Liver (tissue), 9 donors: Measurements from ENCODE around the gene ELMO2. TPM values are rescaled to one million over a fixed set of nuclear protein-coding genes. Genes with fewer than 3 reads are reported as not detected.

ENCODE experiments used
- DNase-seq: peaks from one replicate; pipeline ENCODE4 v3.0.0-alpha.2; 2017; ENCODE audit warnings: low spot score
- H3K27ac ChIP-seq, 2 donors: one replicate each; pipeline ENCODE4 v1.7.0; 2013; ENCODE audit warnings: inconsistent platforms in 2 of 2, low read length in 2 of 2, control low read depth in 1 of 2, low read depth in 1 of 2, mild to moderate bottlenecking in 1 of 2
- H3K27me3 ChIP-seq, 4 donors: one replicate each; pipeline versions ENCODE4 v1.6.1 to v1.7.0; 2013; ENCODE audit warnings: low read length in 3 of 4, inconsistent platforms in 1 of 4, mild to moderate bottlenecking in 1 of 4, moderate library complexity in 1 of 4; ENCODE audit not compliant: control insufficient read depth in 4 of 4, insufficient read depth in 4 of 4
- H3K36me3 ChIP-seq, 4 donors: one replicate each; pipeline versions ENCODE4 v1.6.1 to v1.7.0; 2013; ENCODE audit warnings: low read length in 3 of 4, mild to moderate bottlenecking in 3 of 4, low read depth in 1 of 4, moderate library complexity in 1 of 4; ENCODE audit not compliant: control insufficient read depth in 4 of 4, insufficient read depth in 3 of 4
- H3K4me1 ChIP-seq, 4 donors: one replicate each; pipeline versions ENCODE4 v1.6.1 to v1.7.0; 2013; ENCODE audit warnings: low read length in 3 of 4, mild to moderate bottlenecking in 3 of 4, moderate library complexity in 1 of 4; ENCODE audit not compliant: control insufficient read depth in 4 of 4, insufficient read depth in 4 of 4
- H3K4me3 ChIP-seq, 3 donors: one replicate each; pipeline versions ENCODE4 v1.6.1 to v1.7.0; 2013; ENCODE audit warnings: low read length in 3 of 3, control low read depth in 1 of 3, low read depth in 1 of 3, mild to moderate bottlenecking in 1 of 3
- H3K9ac ChIP-seq, 2 donors: one replicate each; pipeline ENCODE4 v1.7.0; 2013; ENCODE audit warnings: low read length in 2 of 2, mild to moderate bottlenecking in 2 of 2, moderate library complexity in 2 of 2, control low read depth in 1 of 2, low read depth in 1 of 2
- H3K9me3 ChIP-seq, 4 donors: one replicate each; pipeline versions ENCODE4 v1.6.1 to v1.7.0; 2013; ENCODE audit warnings: low read length in 3 of 4; ENCODE audit not compliant: control insufficient read depth in 4 of 4
- EGR1 ChIP-seq, 2 donors: IDR thresholded peaks; 2 replicates each; pipeline ENCODE4 v1.6.1; 2016 to 2018; ENCODE audit warnings: antibody characterized with exemption in 2 of 2, low read depth in 2 of 2
- FOXA2 ChIP-seq: IDR thresholded peaks from 2 replicates; pipeline ENCODE4 v1.6.1; 2016; ENCODE audit warnings: antibody characterized with exemption
- GABPA ChIP-seq, 2 donors: IDR thresholded peaks in 1 of 2; conservative IDR thresholded peaks in 1 of 2; 2 replicates each; pipeline ENCODE4 v1.6.1; 2016; ENCODE audit warnings: antibody characterized with exemption in 2 of 2, mild to moderate bottlenecking in 1 of 2, moderate library complexity in 1 of 2
- HNF4A ChIP-seq, 2 donors: conservative IDR thresholded peaks; 2 replicates each; pipeline ENCODE4 v1.6.1; 2016; ENCODE audit warnings: antibody characterized with exemption in 2 of 2, mild to moderate bottlenecking in 2 of 2
- HNF4G ChIP-seq: IDR thresholded peaks from 2 replicates; pipeline ENCODE4 v1.6.1; 2016; ENCODE audit warnings: antibody characterized with exemption
- JUND ChIP-seq, 2 donors: IDR thresholded peaks; 2 replicates each; pipeline ENCODE4 v1.6.1; 2016; ENCODE audit warnings: antibody characterized with exemption in 2 of 2
- RAD21 ChIP-seq, 2 donors: IDR thresholded peaks; 2 replicates each; pipeline ENCODE4 v1.6.1; 2016; ENCODE audit warnings: antibody characterized with exemption in 2 of 2, mild to moderate bottlenecking in 2 of 2
- RXRA ChIP-seq, 2 donors: IDR thresholded peaks; 2 replicates each; pipeline ENCODE4 v1.6.1; 2017 to 2018; ENCODE audit warnings: antibody characterized with exemption in 2 of 2, mild to moderate bottlenecking in 1 of 2
- SP1 ChIP-seq: IDR thresholded peaks from 2 replicates; pipeline ENCODE4 v1.6.1; 2018; ENCODE audit warnings: antibody characterized with exemption, mild to moderate bottlenecking
- TAF1 ChIP-seq: conservative IDR thresholded peaks from 2 replicates; pipeline ENCODE4 v1.6.1; 2016; ENCODE audit warnings: antibody characterized with exemption, mild to moderate bottlenecking
- YY1 ChIP-seq: IDR thresholded peaks from 2 replicates; pipeline ENCODE4 v1.6.1; 2016; ENCODE audit warnings: antibody characterized with exemption, mild to moderate bottlenecking
- WGBS: extraction: QIAGEN DNeasy Blood & Tissue Kit; methylation state at CpG from one replicate; pipeline ENCODE4 v1.1.7; 2013; 5-methylcytosine and 5-hydroxymethylcytosine counted together
- polyA plus RNA-seq, 2 donors: library from polyadenylated mRNA; stranded (reverse) in 1 of 2; unstranded in 1 of 2; fragments of 200-250 nt in 1 of 2; fragments of >200 nt in 1 of 2; fragmentation: Nextera tagmentation in 1 of 2; extraction: Ambion mirVana in 1 of 2; gene quantifications; one replicate each; pipeline versions ENCODE4 v1.2.1 to v1.2.3, GENCODE V29; 2013 to 2015
- total RNA-seq, 2 donors: library from RNA; depleted of rRNA; stranded (reverse); fragments of >200 nt; gene quantifications; one replicate each; pipeline ENCODE4 v1.2.3, GENCODE V29; 2014
- TF ChIP-seq, protein P1 (sequence below): IDR thresholded peaks from 2 replicates; pipeline ENCODE4 v1.6.1; 2016; ENCODE audit warnings: antibody characterized with exemption
- TF ChIP-seq, protein P2 (sequence below): IDR thresholded peaks from 2 replicates; pipeline ENCODE4 v1.6.1; 2016; ENCODE audit warnings: antibody characterized with exemption
- TF ChIP-seq, protein P3 (sequence below): IDR thresholded peaks from 2 replicates; pipeline ENCODE4 v1.6.1; 2016; ENCODE audit warnings: antibody characterized with exemption, mild to moderate bottlenecking
- TF ChIP-seq, protein P4 (sequence below): fragments of 150-350 bp; IDR thresholded peaks from 2 replicates; pipeline ENCODE4 v1.5.1; 2017; ENCODE audit warnings: improper control_type of control experiment, low read depth, low read length; ENCODE audit not compliant: missing input control
- donor health status: healthy.
- donor health status: healthy.
- donor health status: healthy.
- donor health status: healthy.
- donor health status: healthy.

ELMO2 gene
- total and polyA plus RNA-seq, 4 donors = 7.9 to 16.0 (median 13.9) TPM

DNA sequence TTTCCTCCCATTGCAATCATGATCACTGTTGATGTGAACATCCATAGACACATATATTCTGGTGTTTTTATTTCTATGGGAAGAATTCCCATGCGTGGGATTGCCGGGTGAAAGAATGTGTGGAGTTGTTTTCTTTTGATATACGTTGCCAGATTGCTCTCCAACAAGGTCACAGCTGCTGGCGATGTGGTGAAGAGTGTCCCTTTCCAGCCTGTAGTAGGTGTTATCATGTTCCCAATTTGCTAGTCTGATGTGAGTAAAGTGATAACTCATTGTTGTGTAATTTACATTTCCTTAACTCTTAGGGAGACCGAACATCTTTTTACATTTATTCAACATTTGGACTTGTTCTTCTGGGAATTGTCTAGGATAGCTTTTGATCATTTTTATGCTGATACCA, 14.5 kb upstream of the ELMO2 start (continued):
- TF ChIP-seq, protein P1, sequence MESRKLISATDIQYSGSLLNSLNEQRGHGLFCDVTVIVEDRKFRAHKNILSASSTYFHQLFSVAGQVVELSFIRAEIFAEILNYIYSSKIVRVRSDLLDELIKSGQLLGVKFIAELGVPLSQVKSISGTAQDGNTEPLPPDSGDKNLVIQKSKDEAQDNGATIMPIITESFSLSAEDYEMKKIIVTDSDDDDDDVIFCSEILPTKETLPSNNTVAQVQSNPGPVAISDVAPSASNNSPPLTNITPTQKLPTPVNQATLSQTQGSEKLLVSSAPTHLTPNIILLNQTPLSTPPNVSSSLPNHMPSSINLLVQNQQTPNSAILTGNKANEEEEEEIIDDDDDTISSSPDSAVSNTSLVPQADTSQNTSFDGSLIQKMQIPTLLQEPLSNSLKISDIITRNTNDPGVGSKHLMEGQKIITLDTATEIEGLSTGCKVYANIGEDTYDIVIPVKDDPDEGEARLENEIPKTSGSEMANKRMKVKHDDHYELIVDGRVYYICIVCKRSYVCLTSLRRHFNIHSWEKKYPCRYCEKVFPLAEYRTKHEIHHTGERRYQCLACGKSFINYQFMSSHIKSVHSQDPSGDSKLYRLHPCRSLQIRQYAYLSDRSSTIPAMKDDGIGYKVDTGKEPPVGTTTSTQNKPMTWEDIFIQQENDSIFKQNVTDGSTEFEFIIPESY = no peak
- no peak for TF ChIP-seq HNF4G
- TF ChIP-seq, protein P2, sequence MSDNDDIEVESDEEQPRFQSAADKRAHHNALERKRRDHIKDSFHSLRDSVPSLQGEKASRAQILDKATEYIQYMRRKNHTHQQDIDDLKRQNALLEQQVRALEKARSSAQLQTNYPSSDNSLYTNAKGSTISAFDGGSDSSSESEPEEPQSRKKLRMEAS = no peak
- no peak for TF ChIP-seq SP1
- TF ChIP-seq RAD21 (IDR thresholded peaks at IDR 0.05) = no peak

DNA sequence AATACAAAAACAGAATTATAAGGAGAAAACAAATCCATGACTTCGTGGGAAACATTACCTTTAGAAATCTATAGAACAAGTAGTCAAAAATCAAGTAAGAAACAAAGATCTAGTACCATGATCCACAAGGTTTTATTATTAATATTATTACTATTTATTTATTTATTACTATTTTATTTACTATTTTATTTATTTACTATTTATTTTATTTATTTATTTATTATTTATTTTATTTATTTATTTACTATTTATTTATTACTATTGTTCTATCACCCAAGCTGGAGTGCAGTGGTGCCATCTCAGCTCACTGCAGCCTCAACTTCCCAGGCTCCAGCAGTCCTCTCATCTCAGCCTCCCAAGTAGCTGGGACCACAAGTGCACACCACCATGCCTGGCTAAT, 13.5 kb upstream of the ELMO2 start:
- Histone ChIP-seq H3K36me3 (no peaks in the 10 kb centered on the region), H3K27ac (no peak overlapping the region), H3K9me3 (no peaks in the 10 kb centered on the region), H3K4me1 (no peaks in the 10 kb centered on the region), H3K9ac (no peak overlapping the region), H3K27me3 (peaks cover 0 to 10% (median 0%) of the 10 kb centered on the region in 4 donors), H3K4me3 (no peak overlapping the region)
- no peak for DNase-seq
- 75% methylated on average over 1 of the region's 1 CpG for WGBS
- TF ChIP-seq GABPA (IDR thresholded peaks at IDR 0.05 in 1 of 2, conservative IDR thresholded peaks at IDR 0.05 in 1 of 2) = no peak
- TF ChIP-seq RXRA (IDR thresholded peaks at IDR 0.05) = no peak
- no peak for TF ChIP-seq TAF1
- no peak for TF ChIP-seq SP1
- TF ChIP-seq FOXA2 = no peak
- TF ChIP-seq YY1 = no peak

DNA sequence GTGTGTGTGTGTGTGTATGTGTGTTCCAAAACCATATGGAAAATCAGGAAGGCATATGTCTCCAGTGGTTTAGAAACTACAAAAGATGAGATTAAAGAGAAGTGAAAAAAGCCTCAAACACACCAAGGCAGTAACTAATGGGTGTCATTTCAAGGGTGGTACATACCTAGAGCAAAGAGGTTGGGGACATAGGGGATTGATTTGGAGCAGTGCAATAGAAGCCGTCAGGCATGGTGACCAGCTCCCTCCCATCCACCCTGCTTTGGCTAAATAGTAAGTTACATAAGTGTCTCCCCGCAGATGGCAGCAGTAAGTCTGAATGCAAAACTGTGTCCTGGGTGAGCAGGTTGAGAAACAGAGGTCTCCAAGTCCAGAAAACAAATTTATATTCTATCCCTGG, 10.4 kb upstream of the ELMO2 start:
- no peak overlapping the region for H3K27ac ChIP-seq
- no peak for TF ChIP-seq YY1
- no peak for TF ChIP-seq RAD21 (IDR thresholded peaks at IDR 0.05)
- no peak for TF ChIP-seq SP1
- TF ChIP-seq RXRA (IDR thresholded peaks at IDR 0.05) = no peak
- no peak for TF ChIP-seq HNF4A (conservative IDR thresholded peaks at IDR 0.05)
- TF ChIP-seq GABPA (IDR thresholded peaks at IDR 0.05 in 1 of 2, conservative IDR thresholded peaks at IDR 0.05 in 1 of 2) = no peak
- no peak for TF ChIP-seq JUND (IDR thresholded peaks at IDR 0.05)
- no peak for TF ChIP-seq FOXA2
- no peak for TF ChIP-seq EGR1 (IDR thresholded peaks at IDR 0.05; ENCODE audit: low read depth in 2 of 2)
- TF ChIP-seq, protein P2 = no peak
- TF ChIP-seq, protein P3, sequence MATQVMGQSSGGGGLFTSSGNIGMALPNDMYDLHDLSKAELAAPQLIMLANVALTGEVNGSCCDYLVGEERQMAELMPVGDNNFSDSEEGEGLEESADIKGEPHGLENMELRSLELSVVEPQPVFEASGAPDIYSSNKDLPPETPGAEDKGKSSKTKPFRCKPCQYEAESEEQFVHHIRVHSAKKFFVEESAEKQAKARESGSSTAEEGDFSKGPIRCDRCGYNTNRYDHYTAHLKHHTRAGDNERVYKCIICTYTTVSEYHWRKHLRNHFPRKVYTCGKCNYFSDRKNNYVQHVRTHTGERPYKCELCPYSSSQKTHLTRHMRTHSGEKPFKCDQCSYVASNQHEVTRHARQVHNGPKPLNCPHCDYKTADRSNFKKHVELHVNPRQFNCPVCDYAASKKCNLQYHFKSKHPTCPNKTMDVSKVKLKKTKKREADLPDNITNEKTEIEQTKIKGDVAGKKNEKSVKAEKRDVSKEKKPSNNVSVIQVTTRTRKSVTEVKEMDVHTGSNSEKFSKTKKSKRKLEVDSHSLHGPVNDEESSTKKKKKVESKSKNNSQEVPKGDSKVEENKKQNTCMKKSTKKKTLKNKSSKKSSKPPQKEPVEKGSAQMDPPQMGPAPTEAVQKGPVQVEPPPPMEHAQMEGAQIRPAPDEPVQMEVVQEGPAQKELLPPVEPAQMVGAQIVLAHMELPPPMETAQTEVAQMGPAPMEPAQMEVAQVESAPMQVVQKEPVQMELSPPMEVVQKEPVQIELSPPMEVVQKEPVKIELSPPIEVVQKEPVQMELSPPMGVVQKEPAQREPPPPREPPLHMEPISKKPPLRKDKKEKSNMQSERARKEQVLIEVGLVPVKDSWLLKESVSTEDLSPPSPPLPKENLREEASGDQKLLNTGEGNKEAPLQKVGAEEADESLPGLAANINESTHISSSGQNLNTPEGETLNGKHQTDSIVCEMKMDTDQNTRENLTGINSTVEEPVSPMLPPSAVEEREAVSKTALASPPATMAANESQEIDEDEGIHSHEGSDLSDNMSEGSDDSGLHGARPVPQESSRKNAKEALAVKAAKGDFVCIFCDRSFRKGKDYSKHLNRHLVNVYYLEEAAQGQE = no peak
- TF ChIP-seq TAF1 = no peak
- TF ChIP-seq, protein P1 = no peak
- TF ChIP-seq, protein P4, sequence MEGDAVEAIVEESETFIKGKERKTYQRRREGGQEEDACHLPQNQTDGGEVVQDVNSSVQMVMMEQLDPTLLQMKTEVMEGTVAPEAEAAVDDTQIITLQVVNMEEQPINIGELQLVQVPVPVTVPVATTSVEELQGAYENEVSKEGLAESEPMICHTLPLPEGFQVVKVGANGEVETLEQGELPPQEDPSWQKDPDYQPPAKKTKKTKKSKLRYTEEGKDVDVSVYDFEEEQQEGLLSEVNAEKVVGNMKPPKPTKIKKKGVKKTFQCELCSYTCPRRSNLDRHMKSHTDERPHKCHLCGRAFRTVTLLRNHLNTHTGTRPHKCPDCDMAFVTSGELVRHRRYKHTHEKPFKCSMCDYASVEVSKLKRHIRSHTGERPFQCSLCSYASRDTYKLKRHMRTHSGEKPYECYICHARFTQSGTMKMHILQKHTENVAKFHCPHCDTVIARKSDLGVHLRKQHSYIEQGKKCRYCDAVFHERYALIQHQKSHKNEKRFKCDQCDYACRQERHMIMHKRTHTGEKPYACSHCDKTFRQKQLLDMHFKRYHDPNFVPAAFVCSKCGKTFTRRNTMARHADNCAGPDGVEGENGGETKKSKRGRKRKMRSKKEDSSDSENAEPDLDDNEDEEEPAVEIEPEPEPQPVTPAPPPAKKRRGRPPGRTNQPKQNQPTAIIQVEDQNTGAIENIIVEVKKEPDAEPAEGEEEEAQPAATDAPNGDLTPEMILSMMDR = no peak
- DNase-seq = no peak
- WGBS = 65% methylated on average over 2 of the region's 2 CpGs
- H3K9me3 ChIP-seq = no peaks in the 10 kb centered on the region
- H3K4me3 ChIP-seq = no peak overlapping the region
- no peaks in the 10 kb centered on the region for H3K4me1 ChIP-seq
- H3K27me3 ChIP-seq = peaks cover 0 to 3% (median 0%) of the 10 kb centered on the region in 4 donors
- no peak overlapping the region for H3K9ac ChIP-seq
- H3K36me3 ChIP-seq = no peaks in the 10 kb centered on the region
